ENCODE data around the gene GPR15. TPM values are rescaled to one million over a fixed set of nuclear protein-coding genes. Genes with fewer than 3 reads are reported as not detected.

The GPR15 gene
- total and polyA plus RNA-seq, 10 donors: 0.30 to 11.9 (median 2.6) TPM; not detected in 1

DNA sequence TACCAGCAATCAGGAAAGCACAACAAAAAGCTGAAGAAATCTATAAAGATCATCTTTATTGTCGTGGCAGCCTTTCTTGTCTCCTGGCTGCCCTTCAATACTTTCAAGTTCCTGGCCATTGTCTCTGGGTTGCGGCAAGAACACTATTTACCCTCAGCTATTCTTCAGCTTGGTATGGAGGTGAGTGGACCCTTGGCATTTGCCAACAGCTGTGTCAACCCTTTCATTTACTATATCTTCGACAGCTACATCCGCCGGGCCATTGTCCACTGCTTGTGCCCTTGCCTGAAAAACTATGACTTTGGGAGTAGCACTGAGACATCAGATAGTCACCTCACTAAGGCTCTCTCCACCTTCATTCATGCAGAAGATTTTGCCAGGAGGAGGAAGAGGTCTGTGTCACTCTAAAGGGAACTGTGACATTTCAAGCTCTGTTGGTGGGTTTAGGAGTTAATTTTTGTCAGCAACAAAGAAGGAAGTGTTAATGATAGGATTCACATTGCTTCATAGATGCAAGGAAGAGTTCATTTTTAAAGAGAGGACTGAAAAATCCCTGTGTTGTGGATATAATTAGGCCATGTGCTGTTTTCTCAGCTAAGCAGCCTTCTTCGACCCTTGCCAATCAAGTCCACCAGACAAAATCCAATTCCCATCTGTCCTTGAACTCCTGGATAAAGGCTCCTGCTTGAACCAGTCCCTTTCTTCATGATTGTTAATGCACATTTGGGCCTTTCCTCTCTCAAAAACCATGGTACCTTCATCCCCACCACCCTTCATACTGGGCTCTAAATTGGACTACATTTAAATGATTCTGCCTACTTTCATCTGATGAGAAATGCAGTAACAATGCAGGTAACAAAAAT lies 1.2 kb downstream of the GPR15 start:
- no peak for TF ChIP-seq POLR2AphosphoS5 (IDR thresholded peaks at IDR 0.05)
- no peak for TF ChIP-seq POLR2A (IDR thresholded peaks at IDR 0.05)
- TF ChIP-seq, protein P1, sequence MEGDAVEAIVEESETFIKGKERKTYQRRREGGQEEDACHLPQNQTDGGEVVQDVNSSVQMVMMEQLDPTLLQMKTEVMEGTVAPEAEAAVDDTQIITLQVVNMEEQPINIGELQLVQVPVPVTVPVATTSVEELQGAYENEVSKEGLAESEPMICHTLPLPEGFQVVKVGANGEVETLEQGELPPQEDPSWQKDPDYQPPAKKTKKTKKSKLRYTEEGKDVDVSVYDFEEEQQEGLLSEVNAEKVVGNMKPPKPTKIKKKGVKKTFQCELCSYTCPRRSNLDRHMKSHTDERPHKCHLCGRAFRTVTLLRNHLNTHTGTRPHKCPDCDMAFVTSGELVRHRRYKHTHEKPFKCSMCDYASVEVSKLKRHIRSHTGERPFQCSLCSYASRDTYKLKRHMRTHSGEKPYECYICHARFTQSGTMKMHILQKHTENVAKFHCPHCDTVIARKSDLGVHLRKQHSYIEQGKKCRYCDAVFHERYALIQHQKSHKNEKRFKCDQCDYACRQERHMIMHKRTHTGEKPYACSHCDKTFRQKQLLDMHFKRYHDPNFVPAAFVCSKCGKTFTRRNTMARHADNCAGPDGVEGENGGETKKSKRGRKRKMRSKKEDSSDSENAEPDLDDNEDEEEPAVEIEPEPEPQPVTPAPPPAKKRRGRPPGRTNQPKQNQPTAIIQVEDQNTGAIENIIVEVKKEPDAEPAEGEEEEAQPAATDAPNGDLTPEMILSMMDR (IDR thresholded peaks at IDR 0.05 in 8 of 11, conservative IDR thresholded peaks at IDR 0.05 in 3 of 11): no peak
- Histone ChIP-seq H3K4me3 (peak overlapping the region in 1 of 8 donors; percentile 11), H3K9me3 (no peaks in the 10 kb centered on the region), H3K27me3 (replicated peaks in 1 of 7) (no peaks in the 10 kb centered on the region), H3K27ac (peak overlapping the region in 2 of 8 donors; percentile 12 to 52), H3K36me3 (no peaks in the 10 kb centered on the region), H3K4me1 (no peaks in the 10 kb centered on the region)
- 91 to 95% (median 94%) methylated on average over 6 of the region's 6 CpGs for WGBS, 5 donors
- intact Hi-C loops (cut with DNase I; ENCODE audit: low total_unique reads): no loop called here
- DNase-seq: no peak

DNA sequence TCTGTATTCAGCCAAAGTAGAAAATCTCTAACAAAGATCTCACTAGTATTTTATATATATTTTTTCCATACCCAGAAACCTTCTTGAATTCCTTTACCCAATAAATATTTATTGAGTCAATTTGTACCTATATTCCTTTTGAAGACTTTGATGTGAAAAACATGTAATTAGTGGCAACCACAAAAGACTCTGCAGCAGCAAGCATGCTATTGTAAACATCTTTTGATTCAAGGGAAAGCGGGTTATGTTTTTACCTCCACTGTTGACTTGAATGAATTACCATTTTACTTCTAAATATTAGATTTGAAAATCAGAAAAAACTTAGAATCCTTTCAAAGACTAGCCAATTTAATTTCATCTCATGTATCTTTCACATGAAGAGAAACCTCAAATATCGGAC lies 2.4 kb downstream of the GPR15 start:
- 89 to 96% (median 92%) methylated on average over 2 of the region's 2 CpGs for WGBS, 5 donors
- Histone ChIP-seq H3K27ac (peak overlapping the region in 1 of 8 donors; percentile 16), H3K4me3 (no peak overlapping the region), H3K9me3 (no peaks in the 10 kb centered on the region), H3K27me3 (replicated peaks in 1 of 7) (no peaks in the 10 kb centered on the region), H3K4me1 (no peaks in the 10 kb centered on the region), H3K36me3 (no peaks in the 10 kb centered on the region)
- DNase-seq: no peak
- no peak for TF ChIP-seq POLR2AphosphoS5 (IDR thresholded peaks at IDR 0.05)
- no peak for TF ChIP-seq POLR2A (IDR thresholded peaks at IDR 0.05)
- TF ChIP-seq, protein P1 (IDR thresholded peaks at IDR 0.05 in 8 of 11, conservative IDR thresholded peaks at IDR 0.05 in 3 of 11): no peak
- intact Hi-C loops (cut with DNase I; ENCODE audit: low total_unique reads): no loop called here

DNA sequence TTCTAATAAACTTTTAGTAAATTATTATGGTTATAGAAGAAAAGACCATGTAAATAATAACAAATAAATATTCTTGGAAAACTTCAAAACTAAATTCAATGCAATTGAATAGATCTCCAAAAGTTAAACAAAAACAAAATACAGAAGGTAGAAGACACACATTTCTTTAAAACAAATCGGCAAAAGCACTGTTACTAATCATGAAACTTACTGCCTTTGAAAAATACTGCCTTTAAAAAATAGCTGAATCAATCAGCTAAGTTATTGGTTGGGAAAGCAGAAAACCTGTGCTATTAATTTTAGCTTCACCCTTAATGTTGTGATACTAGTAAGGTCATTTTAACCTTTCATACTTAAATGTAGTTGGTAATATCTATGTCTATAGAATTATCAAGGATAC lies 3.0 kb downstream of the GPR15 start:
- Histone ChIP-seq H3K9me3 (no peaks in the 10 kb centered on the region), H3K4me3 (no peak overlapping the region), H3K4me1 (no peaks in the 10 kb centered on the region), H3K36me3 (no peaks in the 10 kb centered on the region), H3K27me3 (replicated peaks in 1 of 7) (no peaks in the 10 kb centered on the region), H3K27ac (peak overlapping the region in 1 of 8 donors; percentile 14)
- WGBS, 5 donors: 79 to 88% (median 82%) methylated on average over 1 of the region's 1 CpG
- intact Hi-C loops (cut with DNase I; ENCODE audit: low total_unique reads): no loop called here
- TF ChIP-seq POLR2A (IDR thresholded peaks at IDR 0.05) (no peak), POLR2AphosphoS5 (IDR thresholded peaks at IDR 0.05) (no peak)
- TF ChIP-seq, protein P1 (IDR thresholded peaks at IDR 0.05 in 8 of 11, conservative IDR thresholded peaks at IDR 0.05 in 3 of 11): no peak
- DNase-seq: no peak

DNA sequence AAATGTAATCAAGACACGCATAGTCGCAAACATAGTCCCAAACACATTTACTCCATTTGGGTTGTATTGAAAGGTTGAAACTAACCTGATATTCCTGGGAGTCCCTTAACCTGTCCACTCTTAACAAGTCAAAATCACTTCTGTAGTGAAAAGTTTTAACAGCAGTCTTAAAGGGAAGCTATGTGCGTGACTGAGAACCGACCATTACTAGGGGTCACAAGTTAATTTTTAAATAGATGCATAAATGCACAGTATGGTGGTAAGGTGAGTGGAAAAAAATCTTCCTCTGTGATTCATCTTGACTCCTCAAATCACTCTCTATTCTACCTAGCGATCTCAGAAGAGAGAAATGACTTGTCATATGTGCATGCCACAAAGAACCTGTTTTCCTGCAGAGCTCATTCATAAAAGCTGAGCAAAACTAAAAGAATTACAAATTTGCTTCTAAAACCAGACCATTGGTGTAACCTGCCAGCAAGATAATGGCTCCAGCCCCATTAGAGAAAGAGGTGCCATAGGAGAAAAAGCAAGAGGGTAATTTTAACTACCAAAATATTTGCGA lies 4.8 kb downstream of the GPR15 start:
- 74 to 88% (median 82%) methylated on average over 6 of the region's 6 CpGs for WGBS, 5 donors
- no peaks in the 10 kb centered on the region for H3K9me3 ChIP-seq
- no peaks in the 10 kb centered on the region for H3K36me3 ChIP-seq
- H3K4me3 ChIP-seq: no peak overlapping the region
- H3K27ac ChIP-seq: peak overlapping the region in 2 of 8 donors; percentile 16 to 40
- intact Hi-C loops (cut with DNase I; ENCODE audit: low total_unique reads): no loop called here
- TF ChIP-seq, protein P1 (IDR thresholded peaks at IDR 0.05 in 8 of 11, conservative IDR thresholded peaks at IDR 0.05 in 3 of 11): no peak
- TF ChIP-seq POLR2A (IDR thresholded peaks at IDR 0.05) (no peak), POLR2AphosphoS5 (IDR thresholded peaks at IDR 0.05) (no peak)
- H3K4me1 ChIP-seq: peaks cover 0 to 11% (median 3%) of the 10 kb centered on the region in 6 donors
- H3K27me3 ChIP-seq (replicated peaks in 1 of 7): no peaks in the 10 kb centered on the region
- no peak for DNase-seq

Data from spleen (tissue), 11 donors.